Upper lobe of right lung (tissue), 1 donor: ENCODE results near the gene IL4R. TPM values are rescaled to one million over a fixed set of nuclear protein-coding genes. Genes with fewer than 3 reads are reported as not detected.

Experiments used
- ATAC-seq: fragments of 200-7000 bp; cut with Tn5 transposase; one replicate; pipeline ENCODE4 v1.9.1; 2020; ENCODE audit warnings: mild to moderate bottlenecking, moderate library complexity
- DNase-seq: peaks from one replicate; pipeline ENCODE4 v3.0.0-alpha.2; 2020
- H3K27ac ChIP-seq: fragments of 200-600 bp; one replicate; pipeline ENCODE4 v1.8.0; 2022
- H3K27me3 ChIP-seq: fragments of 200-600 bp; one replicate; pipeline ENCODE4 v1.8.0; 2022; ENCODE audit warnings: mild to moderate bottlenecking
- H3K36me3 ChIP-seq: fragments of 200-600 bp; one replicate; pipeline ENCODE4 v1.8.0; 2022
- H3K4me1 ChIP-seq: fragments of 200-600 bp; one replicate; pipeline ENCODE4 v1.8.0; 2022
- H3K4me3 ChIP-seq: fragments of 200-600 bp; one replicate; pipeline ENCODE4 v1.8.0; 2022; ENCODE audit warnings: mild to moderate bottlenecking
- H3K9me3 ChIP-seq: fragments of 200-600 bp; one replicate; pipeline ENCODE4 v1.8.0; 2022
- CTCF ChIP-seq: fragments of 200-600 bp; IDR thresholded peaks from one replicate; pipeline ENCODE4 v1.8.0; 2022; ENCODE audit warnings: antibody characterized with exemption
- intact Hi-C: fragments of 100-400 bp; cut with DNase I; formaldehyde crosslinking; loops from one replicate; pipeline ENCODE4 v1.11.0; 2022
- total RNA-seq: library from RNA; stranded (reverse); fragmentation: NEBNext Ultra II Directional; extraction: Animal tissue kit (Norgen Biotek cat#: 25700); gene quantifications from one replicate; pipeline ENCODE4 v1.2.1, GENCODE V29; 2021
- donor health status: DM: no; HTN: yes; CAD: no; lungs with severe emphysema.

Gene IL4R
- total RNA-seq, 1 donor from 2014 or later: 153 TPM

- Histone ChIP-seq H3K9me3 (peaks cover 3% of the 10 kb centered on the region), H3K4me3 (no peak overlapping the region), H3K36me3 (no peaks in the 10 kb centered on the region), H3K4me1 (peaks cover 4% of the 10 kb centered on the region), H3K27me3 (no peaks in the 10 kb centered on the region), H3K27ac (no peak overlapping the region)
- DNase-seq (no peak), ATAC-seq (no peak)
- no peak for TF ChIP-seq CTCF
- intact Hi-C loops: no loop called here
Measured at GRCh38 chr16:27410761-27411160, 97.0 kb downstream of the IL4R start.

- H3K36me3 ChIP-seq: no peaks in the 10 kb centered on the region
- H3K27me3 ChIP-seq: no peaks in the 10 kb centered on the region
- H3K4me1 ChIP-seq: peaks cover 4% of the 10 kb centered on the region
- H3K4me3 ChIP-seq: no peak overlapping the region
- no peak overlapping the region for H3K27ac ChIP-seq
- H3K9me3 ChIP-seq: peaks cover 3% of the 10 kb centered on the region
- ATAC-seq (no peak), DNase-seq (no peak)
- intact Hi-C loops: no loop called here
- no peak for TF ChIP-seq CTCF
Measured at GRCh38 chr16:27413956-27414355, 100.2 kb downstream of the IL4R start.

Other genes with a start within 250 kb of the IL4R start
- not detected for gene C16orf82, start 247.0 kb upstream of the IL4R start, total RNA-seq
- gene KDM8, start 110.4 kb upstream of the IL4R start, total RNA-seq: 6.1 TPM
- 49.2 TPM for gene NSMCE1, start 45.2 kb upstream of the IL4R start, total RNA-seq
- 3.9 TPM for gene IL21R, start 88.2 kb downstream of the IL4R start, total RNA-seq
- 55.0 TPM for gene GTF3C1, start 235.9 kb downstream of the IL4R start, total RNA-seq
- 23.8 TPM for gene KATNIP, start 236.2 kb downstream of the IL4R start, total RNA-seq